GM19351 (cell line): ENCODE measurements around the gene CYYR1.
"Not testable (repeated sequence)": the region's sequence is repeated elsewhere in the genome, so short reads cannot be mapped to it uniquely, and the experiment has no call there.

Source experiments
- ATAC-seq: cut with Tn5 transposase; IDR thresholded peaks from one replicate; pipeline ENCODE4 v1.9.1; 2021; ENCODE audit warnings: mild to moderate bottlenecking, moderate library complexity; ENCODE audit not compliant: unreplicated experiment

CYYR1 gene

DNA sequence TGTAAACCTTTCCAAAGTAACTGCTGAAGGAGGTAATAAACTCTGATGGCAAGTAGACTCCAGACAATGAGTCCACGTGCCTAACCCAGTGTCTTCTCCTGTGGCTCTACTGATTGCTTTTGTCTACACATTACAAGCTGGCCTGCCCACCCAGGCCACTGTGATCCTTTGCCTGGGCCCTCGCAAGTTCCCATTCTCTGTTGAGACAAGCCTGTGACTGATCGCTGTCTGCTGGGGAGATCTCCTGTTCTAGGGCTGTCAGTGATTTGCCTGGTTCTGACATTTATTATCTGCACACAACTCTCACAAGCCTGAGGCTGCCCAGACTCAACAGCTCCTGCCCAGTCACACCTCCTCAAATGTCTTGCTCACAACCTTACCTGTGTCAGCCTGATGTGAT lies 81.4 kb downstream of the CYYR1 start:
- no peak for ATAC-seq

DNA sequence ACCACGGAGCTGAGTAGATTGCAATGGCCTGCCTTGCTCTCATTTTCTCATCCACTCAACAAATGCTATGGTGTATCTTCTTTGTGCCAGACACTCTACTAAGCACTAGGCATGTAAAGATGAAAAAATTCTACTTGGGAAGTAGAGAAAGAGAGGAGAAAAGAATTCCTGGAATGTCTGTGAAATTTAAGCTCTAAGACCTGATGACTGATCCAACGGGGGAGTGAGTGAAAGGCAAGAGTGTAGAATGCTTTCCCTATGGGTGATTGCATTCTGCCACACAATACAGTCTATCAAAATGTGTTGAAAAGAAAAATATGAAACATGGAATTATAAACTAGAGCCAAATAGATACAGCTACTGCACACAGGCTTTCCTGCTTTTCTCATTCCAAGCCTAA lies 82.3 kb downstream of the CYYR1 start:
- no peak for ATAC-seq

DNA sequence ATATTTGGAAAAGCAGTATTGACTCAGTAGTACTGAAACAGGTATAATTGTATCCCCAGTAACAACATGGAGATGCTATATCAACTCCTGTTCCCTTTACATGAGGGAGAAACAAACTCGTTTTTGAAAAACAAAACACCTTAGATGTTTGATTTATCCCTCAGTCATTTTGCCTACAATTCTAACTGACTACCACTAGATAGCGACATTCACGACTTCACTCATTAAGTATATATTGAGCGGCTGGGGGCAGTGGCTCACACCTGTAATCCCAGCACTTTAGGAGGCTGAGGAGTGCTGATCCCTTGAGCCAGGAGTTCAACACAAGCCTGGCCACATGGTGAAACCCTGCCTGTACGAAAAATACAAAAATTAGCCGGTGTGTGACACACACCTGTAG lies 83.3 kb downstream of the CYYR1 start:
- ATAC-seq: no peak

DNA sequence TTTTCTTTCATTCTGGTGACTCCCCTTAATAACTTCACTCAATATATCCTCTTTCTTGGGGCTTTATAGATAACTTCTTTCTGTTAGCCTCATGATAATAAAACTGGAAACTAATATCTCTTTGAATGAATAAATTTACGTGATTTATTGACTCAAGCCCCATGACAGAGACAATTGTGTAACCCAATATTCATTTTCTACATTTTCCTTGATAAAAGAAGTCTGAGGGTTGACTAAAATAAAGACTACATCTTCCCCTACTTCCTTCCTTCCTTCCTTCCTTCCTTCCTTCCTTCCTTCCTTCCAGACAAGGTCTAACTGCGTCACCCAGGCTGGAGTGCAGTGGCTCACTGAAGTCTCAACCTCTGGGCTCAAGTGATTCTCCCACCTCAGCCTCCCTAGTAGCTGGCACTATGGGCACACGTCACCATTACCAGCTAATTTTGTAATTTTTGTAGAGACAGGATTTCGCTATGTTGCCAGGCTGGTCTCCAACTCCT lies 85.1 kb downstream of the CYYR1 start:
- no peak for ATAC-seq

DNA sequence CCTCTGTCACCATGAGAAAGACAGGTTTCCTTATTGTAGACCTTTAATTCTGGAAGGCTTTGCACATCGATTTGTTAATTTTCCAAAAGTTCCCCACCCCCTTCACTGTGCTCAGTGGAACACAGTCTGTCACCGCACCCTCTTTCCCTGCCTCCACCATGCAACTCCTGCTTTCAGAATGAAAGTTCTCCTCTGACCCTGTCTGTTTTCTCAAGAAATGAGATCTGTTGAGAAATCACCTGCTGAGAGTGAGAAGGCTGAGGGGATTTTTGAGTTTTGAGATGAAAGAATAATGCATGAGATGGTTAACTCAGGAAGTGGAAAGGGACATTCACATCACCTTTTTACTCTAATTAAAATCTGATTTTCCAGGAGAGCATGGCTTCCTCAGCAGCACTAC lies 99.6 kb downstream of the CYYR1 start:
- ATAC-seq: no peak

DNA sequence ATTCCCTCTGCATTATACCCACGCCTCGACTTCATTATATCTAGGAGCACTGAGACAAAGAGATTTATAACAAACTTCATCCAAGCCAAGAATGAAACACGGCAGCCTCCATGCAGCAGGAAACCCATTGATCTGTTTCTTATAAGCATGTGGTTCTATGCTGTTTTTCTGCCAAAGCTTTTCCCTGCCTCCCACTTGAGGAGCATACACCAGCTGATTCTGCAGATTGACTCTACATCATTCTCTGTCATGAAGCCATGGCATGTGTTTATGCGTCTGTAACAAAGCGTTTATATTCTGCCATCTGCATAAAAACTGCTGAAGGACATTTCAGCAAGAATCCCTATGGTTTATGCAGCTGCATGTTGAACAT lies 102.0 kb downstream of the CYYR1 start:
- no peak for ATAC-seq

DNA sequence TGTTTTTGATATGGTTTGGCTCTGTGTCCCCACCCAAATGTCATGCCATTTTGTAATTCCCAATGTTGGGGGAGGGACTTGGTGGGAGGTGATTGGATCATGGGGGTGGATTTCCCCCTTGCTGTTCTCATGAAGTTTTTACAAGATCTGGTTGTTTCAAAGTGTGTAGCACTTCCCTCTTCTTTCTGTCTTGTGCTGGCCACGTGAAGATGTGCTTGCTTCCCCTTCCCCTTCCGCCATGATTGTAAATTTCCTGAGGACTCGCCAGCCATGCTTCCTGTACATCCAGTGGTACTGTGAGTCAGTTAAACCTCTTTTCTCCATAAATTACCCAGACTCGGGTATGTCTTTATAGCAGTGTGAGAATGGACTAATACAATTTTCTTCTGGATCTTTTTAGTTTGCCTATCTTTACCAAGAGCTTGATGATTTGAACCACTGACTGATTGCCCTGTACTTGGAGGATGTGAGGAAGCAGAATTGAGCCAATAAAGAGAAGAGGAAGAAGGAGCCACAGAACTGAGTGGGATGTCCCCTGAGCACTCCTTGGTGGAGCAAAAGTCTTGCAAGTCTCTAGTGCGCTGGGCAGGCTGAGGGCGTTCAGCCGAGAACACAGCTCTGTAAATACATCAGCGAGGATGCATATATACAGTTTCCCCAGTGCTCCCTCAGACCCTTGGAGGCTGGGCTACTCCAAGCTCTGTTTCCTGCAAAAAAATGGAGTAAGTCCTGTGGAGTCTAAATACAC lies 102.6 kb downstream of the CYYR1 start:
- no peak for ATAC-seq

DNA sequence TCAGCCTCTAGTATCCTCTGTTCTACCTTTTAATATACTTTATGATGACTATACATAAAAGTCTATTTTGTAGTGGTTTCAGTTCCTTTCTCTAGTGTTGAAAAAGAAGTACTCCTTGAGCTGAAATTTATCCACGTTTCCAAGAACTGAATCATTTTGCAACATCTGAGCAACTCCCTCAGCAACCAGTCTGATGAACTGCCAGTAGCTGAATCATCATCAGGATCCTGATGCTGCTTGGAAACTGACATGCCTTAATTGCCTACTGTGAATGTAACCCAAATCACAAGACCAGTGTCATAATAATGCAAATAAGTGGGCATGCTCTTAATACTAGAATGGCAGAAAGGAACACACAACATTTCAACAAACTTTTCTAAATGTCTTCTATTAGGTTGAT lies 103.3 kb downstream of the CYYR1 start:
- ATAC-seq: no peak

DNA sequence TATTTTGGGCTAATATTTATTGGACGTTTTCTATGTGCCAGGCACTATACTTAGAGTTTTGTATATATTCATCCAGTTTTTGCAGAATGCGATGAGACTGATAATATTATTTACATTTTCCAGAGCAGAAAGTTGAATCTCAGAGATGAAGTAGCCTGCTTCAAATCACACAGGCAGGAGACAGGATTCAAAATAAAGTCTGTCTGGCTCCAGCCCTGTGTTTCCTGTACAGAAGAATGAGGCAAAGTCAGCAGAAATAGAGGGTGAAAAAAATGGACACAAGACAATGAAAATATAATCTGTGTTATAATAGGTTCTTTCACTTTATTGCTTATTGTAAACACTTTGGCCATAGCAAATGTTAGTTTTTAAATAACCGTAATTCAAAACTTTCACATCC lies 107.2 kb downstream of the CYYR1 start:
- ATAC-seq: no peak

DNA sequence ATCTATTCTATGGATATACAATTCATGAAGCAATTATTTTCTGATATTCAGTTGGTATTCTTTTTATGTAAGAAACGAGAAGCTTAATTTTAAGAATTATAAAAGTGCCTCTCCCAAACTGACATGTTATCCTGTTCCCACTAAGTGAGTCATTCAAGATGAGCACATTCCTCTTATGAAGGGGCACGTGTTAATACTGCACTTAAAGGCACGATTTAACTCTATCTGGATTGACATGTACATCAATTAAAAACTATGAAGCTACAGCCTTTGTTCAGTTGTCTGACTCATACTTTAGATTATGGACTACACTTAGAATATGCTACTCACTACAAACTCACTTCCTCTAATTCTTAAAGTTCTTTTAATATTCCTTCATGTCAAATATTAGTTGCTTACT lies 111.6 kb downstream of the CYYR1 start:
- ATAC-seq: no peak

DNA sequence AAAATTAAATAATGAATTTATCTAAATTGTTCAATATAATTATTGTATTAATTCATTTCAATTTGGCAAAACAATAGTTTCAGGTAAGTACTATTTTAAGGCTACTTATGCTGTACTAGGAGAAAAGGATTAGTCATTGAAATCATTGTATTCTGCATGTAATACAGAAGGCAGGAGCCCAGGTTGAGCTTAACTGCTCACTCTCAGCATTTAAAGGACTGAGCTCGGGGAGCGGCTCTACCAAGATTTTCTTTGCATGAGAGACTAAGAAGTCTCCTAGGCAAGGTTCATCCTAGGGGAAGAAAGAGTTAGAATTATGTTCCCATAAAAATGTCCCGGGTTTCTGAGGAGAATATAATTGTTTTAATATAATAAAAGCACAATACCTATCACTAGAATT lies 112.5 kb downstream of the CYYR1 start:
- no peak for ATAC-seq

DNA sequence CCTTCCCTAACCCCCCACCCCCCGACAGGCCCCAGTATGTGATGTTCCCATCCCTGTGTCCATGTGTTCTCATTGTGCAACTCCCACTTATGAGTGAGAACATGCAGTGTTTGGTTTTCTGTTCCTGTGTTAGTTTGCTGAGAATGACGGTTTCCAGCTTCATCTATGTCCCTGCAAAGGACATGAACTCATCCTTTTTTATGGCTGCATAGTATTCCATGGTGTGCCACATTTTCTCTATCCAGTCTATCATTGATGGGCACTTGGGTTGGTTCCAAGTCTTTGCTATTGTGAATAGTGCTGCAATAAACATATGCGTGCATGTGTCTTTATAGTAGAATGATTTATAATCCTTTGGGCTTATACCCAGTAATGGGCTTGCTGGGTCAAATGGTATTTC lies 114.2 kb downstream of the CYYR1 start:
- not testable (repeated sequence) for ATAC-seq

DNA sequence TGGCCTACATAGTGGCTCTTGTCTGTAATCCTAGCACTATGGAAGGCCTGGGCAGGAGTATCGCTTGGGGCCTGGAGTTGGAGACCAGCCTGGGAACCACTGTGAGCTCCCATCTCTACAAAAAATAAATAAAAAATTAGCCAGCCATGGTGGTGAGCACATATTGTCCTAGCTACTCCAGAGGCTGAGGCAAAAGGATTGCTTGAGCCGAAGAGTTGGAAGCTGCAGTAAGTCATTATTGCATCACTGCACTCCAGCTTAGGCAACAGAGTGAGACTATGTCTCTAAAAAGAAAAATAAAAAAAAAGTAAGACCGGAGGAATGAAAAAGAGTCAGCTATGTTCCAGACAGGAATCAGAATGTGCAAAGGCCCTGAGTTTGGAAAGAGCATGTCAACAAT lies 115.3 kb downstream of the CYYR1 start:
- no peak for ATAC-seq

DNA sequence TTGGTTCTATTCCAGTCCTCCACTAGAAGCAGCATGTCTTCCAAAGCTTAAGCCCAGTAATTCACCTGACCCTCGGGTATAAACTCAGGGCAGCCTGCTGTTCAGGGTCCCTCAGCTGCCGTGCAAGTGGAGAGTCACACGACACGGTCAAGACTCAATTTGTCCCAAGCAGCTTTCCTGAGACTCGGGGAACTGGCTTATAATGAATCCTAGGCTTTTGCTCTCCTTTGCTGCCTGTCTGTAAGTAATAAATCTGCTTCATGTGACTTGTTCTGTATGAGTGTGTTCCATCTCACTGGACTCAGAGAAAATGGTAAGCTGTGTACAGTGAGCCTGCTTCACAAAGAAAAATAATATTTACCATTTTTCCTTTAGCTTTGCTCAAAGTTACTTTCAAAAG lies 119.8 kb downstream of the CYYR1 start:
- ATAC-seq: no peak

DNA sequence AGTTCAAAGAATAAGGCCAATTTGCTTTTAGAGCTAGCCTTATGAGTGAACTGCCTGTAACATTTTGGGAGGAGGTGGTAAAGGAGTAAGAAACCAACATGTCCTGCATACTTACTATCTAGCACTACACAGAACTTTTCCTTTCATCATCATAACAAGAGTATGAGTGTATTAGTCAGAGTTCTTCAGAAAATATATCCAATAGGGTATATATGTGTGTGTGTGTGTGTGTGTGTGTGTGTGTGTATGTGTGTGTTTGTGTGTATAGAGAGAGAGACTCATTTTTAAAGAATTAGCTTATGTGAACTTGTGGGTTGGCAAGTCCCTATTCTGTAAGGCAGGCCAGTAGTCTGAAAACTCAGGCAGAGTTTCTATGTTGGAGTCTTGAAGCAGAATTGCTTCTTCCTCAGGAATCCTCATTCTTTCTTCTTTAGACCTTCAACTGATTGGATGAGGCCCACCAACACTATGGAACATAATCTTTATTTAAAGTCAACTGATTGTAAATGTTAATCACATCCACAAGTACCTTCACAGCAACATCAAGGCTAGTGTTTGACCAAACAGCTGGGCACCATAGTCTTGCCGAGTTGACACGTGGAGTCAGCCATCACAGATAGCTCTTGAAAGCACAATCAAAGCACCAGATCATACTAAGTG lies 121.9 kb downstream of the CYYR1 start:
- ATAC-seq: no peak

DNA sequence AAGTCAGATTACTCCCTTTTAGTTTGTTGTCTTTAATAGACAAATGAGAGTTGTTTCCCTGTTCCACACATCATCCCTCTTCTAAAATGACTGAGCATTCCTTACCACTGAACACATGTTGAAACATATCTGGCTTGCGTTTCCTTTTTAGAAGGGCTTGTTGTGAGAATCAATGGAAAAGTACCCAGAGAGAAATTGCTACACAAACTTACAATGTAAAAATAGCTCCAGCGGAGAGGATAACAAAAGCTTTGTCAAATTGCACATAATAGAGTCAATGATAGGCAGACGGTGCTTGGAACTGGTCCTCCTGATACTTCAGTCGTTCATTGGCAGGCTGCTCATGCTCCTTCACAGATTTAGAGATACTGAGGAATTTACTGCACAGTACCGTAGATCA lies 123.9 kb downstream of the CYYR1 start:
- ATAC-seq: no peak

DNA sequence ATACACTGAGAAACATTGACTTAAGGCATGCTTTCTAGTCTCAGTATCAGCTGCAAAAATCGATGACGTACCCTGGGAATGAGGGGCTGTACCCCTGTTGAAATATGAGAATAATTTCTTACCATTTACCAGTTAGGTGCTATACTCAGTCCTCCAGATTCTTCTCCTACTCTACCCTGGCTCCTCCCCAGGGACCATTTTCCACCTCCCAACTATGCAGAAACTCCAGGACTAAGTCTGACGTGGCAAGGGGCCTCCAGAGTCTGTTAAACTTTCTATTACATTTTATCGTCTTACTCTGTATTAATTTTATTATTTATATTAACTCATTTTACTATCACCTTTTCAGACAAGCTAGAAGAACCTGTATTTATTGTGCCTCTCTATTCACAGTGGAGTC lies 124.3 kb downstream of the CYYR1 start:
- ATAC-seq: no peak

DNA sequence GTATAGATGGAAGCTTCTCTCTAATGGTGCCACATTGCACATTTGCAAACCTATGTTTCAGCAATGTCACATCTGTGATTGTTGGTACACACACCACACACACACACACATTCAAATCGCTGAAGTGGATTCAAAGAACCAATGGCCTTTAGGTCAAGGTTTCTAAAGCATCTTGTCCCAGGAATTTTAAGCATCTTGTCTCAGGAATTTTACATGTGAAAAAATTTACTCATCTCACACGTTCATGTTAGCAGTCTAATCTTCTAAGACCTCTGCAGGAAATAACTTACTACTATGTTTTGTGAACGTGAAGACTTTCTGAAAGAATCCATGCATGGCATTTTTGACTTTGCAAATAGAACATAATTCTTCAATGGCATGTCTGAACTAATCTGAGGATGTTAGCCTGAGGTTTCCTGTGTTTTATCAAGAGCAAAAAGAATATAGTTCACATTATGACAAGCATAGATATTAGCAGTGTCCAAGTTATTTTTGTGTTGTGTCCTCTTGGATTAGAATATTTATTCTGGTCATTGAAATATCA lies 125.1 kb downstream of the CYYR1 start:
- no peak for ATAC-seq

DNA sequence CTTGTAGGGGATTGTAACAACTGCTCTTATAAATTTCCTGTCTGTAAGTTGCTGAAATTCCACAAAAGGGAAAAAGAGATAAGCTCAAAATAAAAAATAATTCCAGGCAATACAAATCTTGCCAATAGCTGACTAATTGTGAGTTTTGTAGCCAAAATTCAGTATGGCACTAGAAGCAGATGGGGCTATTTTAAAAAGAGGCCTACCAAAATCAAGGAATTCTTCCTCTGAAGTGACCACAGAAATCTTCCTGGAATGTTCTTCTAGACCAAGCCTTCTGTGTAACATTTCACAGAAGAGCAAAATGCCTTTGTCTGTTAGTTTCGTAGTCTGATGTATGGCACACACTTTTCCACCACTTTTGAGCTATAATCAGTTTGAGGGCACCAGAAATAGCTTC lies 127.6 kb downstream of the CYYR1 start:
- ATAC-seq: no peak

DNA sequence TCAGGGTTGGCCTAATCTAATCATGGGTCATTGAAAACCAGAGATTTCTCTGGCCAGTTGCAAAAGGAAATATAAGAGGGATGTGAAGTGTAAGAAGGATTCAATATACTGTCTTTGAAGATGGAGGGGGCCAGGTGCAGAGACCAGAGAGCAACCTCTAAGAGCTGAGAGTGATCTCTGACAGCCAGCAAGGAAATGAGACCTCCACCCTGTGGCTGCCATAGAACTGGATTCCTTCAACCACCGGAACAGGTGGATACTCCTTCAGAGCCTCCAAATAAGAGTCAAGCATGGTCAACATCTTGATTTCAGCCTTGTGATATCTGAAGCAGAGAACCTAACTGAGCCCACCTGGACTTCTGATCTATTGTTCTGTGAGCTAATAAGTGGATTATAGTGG lies 128.4 kb downstream of the CYYR1 start:
- no peak for ATAC-seq

DNA sequence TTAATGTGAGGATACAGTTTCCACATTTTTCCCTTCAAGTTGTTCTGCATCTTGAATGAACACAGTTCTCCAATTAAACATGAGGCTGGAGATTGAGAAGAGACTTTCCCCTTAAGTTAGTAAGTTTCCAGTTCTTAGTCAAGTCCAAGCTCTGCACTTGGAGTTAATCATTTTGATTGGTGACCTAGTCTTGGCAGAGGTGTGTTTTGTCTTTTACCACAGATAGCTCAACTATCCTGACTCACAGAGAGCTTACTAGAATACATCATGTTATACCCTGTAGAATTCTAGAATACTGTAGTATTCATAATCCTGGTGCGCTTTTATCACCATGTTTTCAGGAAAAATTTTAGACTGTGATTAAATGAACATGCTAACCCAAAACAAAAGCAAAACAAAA lies 129.2 kb downstream of the CYYR1 start:
- ATAC-seq: no peak

DNA sequence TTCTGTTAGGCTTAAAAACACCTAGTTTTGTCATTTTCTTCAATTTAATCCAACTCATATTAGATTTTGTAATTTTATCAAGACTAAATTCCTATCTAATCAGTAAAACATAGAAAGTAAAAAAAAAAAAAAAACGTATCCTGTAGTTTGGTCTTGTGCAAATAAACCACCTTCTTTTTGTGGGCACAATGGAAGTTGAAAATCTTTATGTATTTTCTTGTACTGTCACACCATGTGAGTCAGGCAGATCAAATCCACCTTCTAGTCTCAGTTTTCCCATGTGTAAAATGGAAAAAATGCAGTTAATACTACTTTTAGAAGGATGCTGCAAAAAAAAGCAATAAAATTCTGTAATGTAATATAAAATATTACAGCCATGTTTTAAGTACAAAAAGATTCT lies 129.8 kb downstream of the CYYR1 start:
- ATAC-seq: no peak
